Neural cell (in vitro differentiated cells): ENCODE data around the gene RFTN1. TPM values are rescaled to one million over a fixed set of nuclear protein-coding genes. Genes with fewer than 3 reads are reported as not detected.

Experiments used
- H2AFZ ChIP-seq: fragments of 200-600, 300-800 bp; sonication (generic), shearing (Covaris generic); 2 replicates; pipeline ENCODE4 v1.6.0; 2014; ENCODE audit warnings: low read depth, mild to moderate bottlenecking, antibody characterized with exemption, low read length, moderate library complexity
- H3F3A ChIP-seq: fragments of 200-600 bp; shearing (Covaris generic); 2 replicates; pipeline ENCODE4 v1.6.1; 2016; ENCODE audit warnings: mild to moderate bottlenecking, moderate library complexity, mixed read lengths, antibody characterized with exemption, low read length; ENCODE audit not compliant: insufficient read depth, poor library complexity, severe bottlenecking
- H3K27ac ChIP-seq: fragments of 200-600, 300-800 bp; sonication (generic), shearing (Covaris generic); 2 replicates; pipeline ENCODE4 v1.5.1; 2014; ENCODE audit warnings: mild to moderate bottlenecking, low read length, moderate library complexity
- H3K27me3 ChIP-seq: fragments of 300-800, 200-600 bp; sonication (generic), shearing (Covaris generic); 2 replicates; pipeline ENCODE4 v1.6.0; 2014; ENCODE audit warnings: mild to moderate bottlenecking, low read depth, low read length, moderate library complexity; ENCODE audit not compliant: insufficient read depth
- H3K36me3 ChIP-seq: fragments of 300-800, 200-600 bp; sonication (generic), shearing (Covaris generic); 2 replicates; pipeline ENCODE4 v1.5.1; 2014; ENCODE audit warnings: mild to moderate bottlenecking, antibody characterized with exemption, low read length, moderate library complexity; ENCODE audit not compliant: insufficient read depth
- H3K4me2 ChIP-seq: fragments of 300-800, 200-600 bp; sonication (generic), shearing (Covaris generic); 2 replicates; pipeline ENCODE4 v1.6.0; 2014; ENCODE audit warnings: mild to moderate bottlenecking, low read length
- H3K4me3 ChIP-seq: fragments of 300-800, 200-600 bp; sonication (generic), shearing (Covaris generic); 2 replicates; pipeline ENCODE4 v1.5.1; 2014; ENCODE audit warnings: mild to moderate bottlenecking, low read length, moderate library complexity
- H3K79me2 ChIP-seq: fragments of 200-600 bp; shearing (Covaris generic); replicated peaks from 2 replicates; pipeline ENCODE4 v1.6.0; 2014; ENCODE audit warnings: mild to moderate bottlenecking, low read length, moderate library complexity; ENCODE audit not compliant: insufficient read depth
- H3K9ac ChIP-seq: fragments of 300-800, 200-600 bp; sonication (generic), shearing (Covaris generic); 2 replicates; pipeline ENCODE4 v1.6.1; 2016; ENCODE audit warnings: mild to moderate bottlenecking, low read length, mixed read lengths
- H3K9me2 ChIP-seq: fragments of 200-600 bp; shearing (Covaris generic); 2 replicates; pipeline ENCODE4 v1.6.1; 2016; ENCODE audit warnings: mild to moderate bottlenecking, low read length, mixed read lengths; ENCODE audit not compliant: insufficient read depth
- H3K9me3 ChIP-seq: fragments of 200-600, 300-800 bp; sonication (generic), shearing (Covaris generic); 2 replicates; pipeline ENCODE4 v1.6.1; 2016; ENCODE audit warnings: mild to moderate bottlenecking, mixed run types, low read length, moderate library complexity, mixed read lengths
- H4K20me1 ChIP-seq: fragments of 200-600 bp; shearing (Covaris generic); 2 replicates; pipeline ENCODE4 v1.6.1; 2016; ENCODE audit warnings: mild to moderate bottlenecking, mixed run types; ENCODE audit not compliant: insufficient read depth
- EP300 ChIP-seq: fragments of 450-650 bp; conservative IDR thresholded peaks from 2 replicates; pipeline ENCODE4 v1.6.1; 2014; ENCODE audit warnings: antibody characterized with exemption, mild to moderate bottlenecking, moderate library complexity; ENCODE audit not compliant: poor library complexity, severe bottlenecking
- EZH2 ChIP-seq: fragments of 200-600, 300-800 bp; shearing (Covaris generic), sonication (generic); IDR thresholded peaks from 2 replicates; pipeline ENCODE4 v1.6.1; 2014; ENCODE audit warnings: antibody characterized with exemption, low read length, borderline replicate concordance, mild to moderate bottlenecking; ENCODE audit not compliant: insufficient read depth, poor library complexity, severe bottlenecking
- MXI1 ChIP-seq: fragments of 450-650 bp; conservative IDR thresholded peaks from 2 replicates; pipeline ENCODE4 v1.6.1; 2014; ENCODE audit warnings: antibody characterized with exemption, mild to moderate bottlenecking; ENCODE audit not compliant: poor library complexity, severe bottlenecking
- POLR2AphosphoS5 ChIP-seq: IDR thresholded peaks from 2 replicates; pipeline ENCODE4 v1.6.1; 2012
- RAD21 ChIP-seq: fragments of 450-650 bp; conservative IDR thresholded peaks from 2 replicates; pipeline ENCODE4 v1.6.1; 2014; ENCODE audit warnings: antibody characterized with exemption, mild to moderate bottlenecking, moderate library complexity
- REST ChIP-seq: IDR thresholded peaks from 2 replicates; pipeline ENCODE4 v1.6.1; 2012; ENCODE audit warnings: borderline replicate concordance
- SMC3 ChIP-seq: fragments of 450-650 bp; conservative IDR thresholded peaks from 2 replicates; pipeline ENCODE4 v1.6.1; 2014; ENCODE audit warnings: antibody characterized with exemption, mild to moderate bottlenecking, moderate library complexity; ENCODE audit not compliant: poor library complexity
- TAF1 ChIP-seq: IDR thresholded peaks from 2 replicates; pipeline ENCODE4 v1.6.1; 2012; ENCODE audit warnings: low read depth
- polyA plus RNA-seq: library from polyadenylated mRNA; depleted of rRNA; stranded (reverse); fragments of >200 nt; gene quantifications from 2 replicates; pipeline ENCODE4 v1.2.3, GENCODE V29; 2014
- TF ChIP-seq, protein P1 (sequence below): fragments of 450-650 bp; IDR thresholded peaks from 2 replicates; pipeline ENCODE4 v1.5.1; 2014; ENCODE audit warnings: antibody characterized with exemption, mild to moderate bottlenecking, moderate library complexity; ENCODE audit not compliant: poor library complexity, severe bottlenecking

The RFTN1 gene
- polyA plus RNA-seq, 1 donor from 2014 or later: 36.8 TPM

- Histone ChIP-seq H3K9me2 (no peaks in the 10 kb centered on the region), H3K36me3 (no peaks in the 10 kb centered on the region), H3K4me3 (no peak overlapping the region), H3K27ac (peak overlapping the region; percentile 73), H3F3A (no peaks in the 10 kb centered on the region), H4K20me1 (no peaks in the 10 kb centered on the region), H3K9ac (no peak overlapping the region), H3K4me2 (no peak overlapping the region), H3K27me3 (peaks cover 31% of the 10 kb centered on the region), H2AFZ (no peak overlapping the region), H3K9me3 (no peaks in the 10 kb centered on the region), H3K79me2 (no peaks in the 10 kb centered on the region)
- TF ChIP-seq RAD21 (no peak), EP300 (no peak), POLR2AphosphoS5 (no peak), REST (no peak), MXI1 (no peak), SMC3 (no peak), EZH2 (no peak), TAF1 (no peak)
- TF ChIP-seq, protein P1, sequence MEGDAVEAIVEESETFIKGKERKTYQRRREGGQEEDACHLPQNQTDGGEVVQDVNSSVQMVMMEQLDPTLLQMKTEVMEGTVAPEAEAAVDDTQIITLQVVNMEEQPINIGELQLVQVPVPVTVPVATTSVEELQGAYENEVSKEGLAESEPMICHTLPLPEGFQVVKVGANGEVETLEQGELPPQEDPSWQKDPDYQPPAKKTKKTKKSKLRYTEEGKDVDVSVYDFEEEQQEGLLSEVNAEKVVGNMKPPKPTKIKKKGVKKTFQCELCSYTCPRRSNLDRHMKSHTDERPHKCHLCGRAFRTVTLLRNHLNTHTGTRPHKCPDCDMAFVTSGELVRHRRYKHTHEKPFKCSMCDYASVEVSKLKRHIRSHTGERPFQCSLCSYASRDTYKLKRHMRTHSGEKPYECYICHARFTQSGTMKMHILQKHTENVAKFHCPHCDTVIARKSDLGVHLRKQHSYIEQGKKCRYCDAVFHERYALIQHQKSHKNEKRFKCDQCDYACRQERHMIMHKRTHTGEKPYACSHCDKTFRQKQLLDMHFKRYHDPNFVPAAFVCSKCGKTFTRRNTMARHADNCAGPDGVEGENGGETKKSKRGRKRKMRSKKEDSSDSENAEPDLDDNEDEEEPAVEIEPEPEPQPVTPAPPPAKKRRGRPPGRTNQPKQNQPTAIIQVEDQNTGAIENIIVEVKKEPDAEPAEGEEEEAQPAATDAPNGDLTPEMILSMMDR: no peak
These were observed 1.4 kb upstream of the RFTN1 start for GRCh38 chr3:16514755-16515353.

GRCh38 chr3:16514021-16514700, 662 bp upstream of the RFTN1 start:
- no peaks in the 10 kb centered on the region for H3K9me2 ChIP-seq
- no peaks in the 10 kb centered on the region for H3K36me3 ChIP-seq
- peaks cover 31% of the 10 kb centered on the region for H3K27me3 ChIP-seq
- no peaks in the 10 kb centered on the region for H4K20me1 ChIP-seq
- no peaks in the 10 kb centered on the region for H3K9me3 ChIP-seq
- H3K27ac ChIP-seq: peak overlapping the region; percentile 27
- peak overlapping the region; percentile 86 for H3K4me3 ChIP-seq
- no peak for TF ChIP-seq EP300
- TF ChIP-seq, protein P1: no peak
- TF ChIP-seq EZH2: no peak
- no peak for TF ChIP-seq REST
- no peak for TF ChIP-seq SMC3
- no peak for TF ChIP-seq MXI1
- no peak for TF ChIP-seq RAD21
- no peak for TF ChIP-seq TAF1
- TF ChIP-seq POLR2AphosphoS5: no peak
- H3K9ac ChIP-seq: peak overlapping the region; percentile 58
- peaks cover 1% of the 10 kb centered on the region for H3K79me2 ChIP-seq
- no peaks in the 10 kb centered on the region for H3F3A ChIP-seq
- no peak overlapping the region for H2AFZ ChIP-seq
- peak overlapping the region; percentile 9 for H3K4me2 ChIP-seq
